ENCODE data around the gene LMBR1.
"Not testable (repeated sequence)": the region's sequence is repeated elsewhere in the genome, so short reads cannot be mapped to it uniquely, and the experiment has no call there.

LMBR1 gene

GRCh38 chr7:156929789-156930539 is 37.0 kb upstream of the LMBR1 start:
- Histone ChIP-seq H4K91ac (ENCODE audit: low read depth, low read length, poor library complexity) (no peak overlapping the region), H2BK12ac (ENCODE audit: low read length) (no peak overlapping the region), H3K4me1 (ENCODE audit: control insufficient read depth in 2 of 2, insufficient read depth in 1 of 2, low read depth in 1 of 2, low read length in 2 of 2) (peaks cover 0 to 2% of the 10 kb centered on the region in 2 donors), H3K4me3 (ENCODE audit: low read length in 2 of 2) (no peak overlapping the region), H3K9me3 (replicated peaks in 1 of 2; ENCODE audit: control insufficient read depth in 2 of 2, insufficient read depth in 1 of 2, low read depth in 1 of 2, low read length in 2 of 2) (no peaks in the 10 kb centered on the region), H3K79me1 (ENCODE audit: low read depth, low read length) (no peaks in the 10 kb centered on the region), H4K8ac (ENCODE audit: low read depth, low read length) (no peak overlapping the region), H3K18ac (ENCODE audit: low read length) (no peak overlapping the region), H3K23ac (ENCODE audit: low read depth, low read length, poor library complexity) (no peak overlapping the region), H3K36me3 (replicated peaks in 1 of 2; ENCODE audit: control insufficient read depth in 2 of 2, insufficient read depth in 2 of 2, low read length in 2 of 2) (no peaks in the 10 kb centered on the region), H2AK5ac (ENCODE audit: low read depth, low read length) (no peak overlapping the region), H2BK5ac (ENCODE audit: low read length) (no peak overlapping the region), H3K14ac (ENCODE audit: low read length) (no peak overlapping the region), H2BK120ac (ENCODE audit: low read depth, low read length) (no peak overlapping the region), H3K9ac (ENCODE audit: low read depth, low read length, poor library complexity) (no peak overlapping the region), H3K27me3 (ENCODE audit: control insufficient read depth in 3 of 3, insufficient read depth in 3 of 3, low read depth in 1 of 3, low read length in 3 of 3) (peaks cover 0 to 22% (median 0%) of the 10 kb centered on the region in 3 experiments), H3K4me2 (ENCODE audit: insufficient read depth, low read length, poor library complexity, severe bottlenecking) (no peak overlapping the region), H3K27ac (replicated peaks; ENCODE audit: low read length) (no peak overlapping the region), H3K4ac (ENCODE audit: low read length) (no peak overlapping the region), H2AFZ (ENCODE audit: low read length) (no peak overlapping the region), H2BK15ac (ENCODE audit: low read length) (no peak overlapping the region)
- no peak for DNase-seq (ENCODE audit: low spot score)
- WGBS, 2 donors (ENCODE audit: extremely low coverage in 2 of 2, insufficient read length in 2 of 2, insufficient replicate concordance in 1 of 2) = no CpG with 5 or more reads among the region's 16 CpGs

- no peak overlapping the region for H4K91ac ChIP-seq (ENCODE audit: low read depth, low read length, poor library complexity)
- peaks cover 0 to 22% (median 0%) of the 10 kb centered on the region in 3 experiments for H3K27me3 ChIP-seq (ENCODE audit: control insufficient read depth in 3 of 3, insufficient read depth in 3 of 3, low read depth in 1 of 3, low read length in 3 of 3)
- no peak overlapping the region for H3K9ac ChIP-seq (ENCODE audit: low read depth, low read length, poor library complexity)
- H3K4me2 ChIP-seq (ENCODE audit: insufficient read depth, low read length, poor library complexity, severe bottlenecking) = no peak overlapping the region
- no peak overlapping the region for H2BK120ac ChIP-seq (ENCODE audit: low read depth, low read length)
- no peak overlapping the region for H3K4ac ChIP-seq (ENCODE audit: low read length)
- H3K27ac ChIP-seq (replicated peaks; ENCODE audit: low read length) = no peak overlapping the region
- H3K18ac ChIP-seq (ENCODE audit: low read length) = no peak overlapping the region
- peak overlapping the region; percentile 43 for H4K8ac ChIP-seq (ENCODE audit: low read depth, low read length)
- H3K4me3 ChIP-seq (ENCODE audit: low read length in 2 of 2) = no peak overlapping the region
- H3K14ac ChIP-seq (ENCODE audit: low read length) = no peak overlapping the region
- no peak overlapping the region for H2BK15ac ChIP-seq (ENCODE audit: low read length)
- H2AK5ac ChIP-seq (ENCODE audit: low read depth, low read length) = no peak overlapping the region
- no peaks in the 10 kb centered on the region for H3K79me1 ChIP-seq (ENCODE audit: low read depth, low read length)
- WGBS, 2 donors (ENCODE audit: extremely low coverage in 2 of 2, insufficient read length in 2 of 2, insufficient replicate concordance in 1 of 2) = no CpG with 5 or more reads among the region's 5 CpGs
- H2AFZ ChIP-seq (ENCODE audit: low read length) = no peak overlapping the region
- H3K4me1 ChIP-seq (ENCODE audit: control insufficient read depth in 2 of 2, insufficient read depth in 1 of 2, low read depth in 1 of 2, low read length in 2 of 2) = peaks cover 0 to 2% of the 10 kb centered on the region in 2 donors
- DNase-seq (ENCODE audit: low spot score) = no peak
- no peak overlapping the region for H3K23ac ChIP-seq (ENCODE audit: low read depth, low read length, poor library complexity)
- no peak overlapping the region for H2BK5ac ChIP-seq (ENCODE audit: low read length)
- H3K36me3 ChIP-seq (replicated peaks in 1 of 2; ENCODE audit: control insufficient read depth in 2 of 2, insufficient read depth in 2 of 2, low read length in 2 of 2) = no peaks in the 10 kb centered on the region
- no peak overlapping the region for H2BK12ac ChIP-seq (ENCODE audit: low read length)
- H3K9me3 ChIP-seq (replicated peaks in 1 of 2; ENCODE audit: control insufficient read depth in 2 of 2, insufficient read depth in 1 of 2, low read depth in 1 of 2, low read length in 2 of 2) = no peaks in the 10 kb centered on the region
Observed at GRCh38 chr7:156928406-156928747, 35.4 kb upstream of the LMBR1 start.

GRCh38 chr7:156927571-156928405 is 34.8 kb upstream of the LMBR1 start:
- H3K79me1 ChIP-seq (ENCODE audit: low read depth, low read length) = no peaks in the 10 kb centered on the region
- no peak overlapping the region for H4K91ac ChIP-seq (ENCODE audit: low read depth, low read length, poor library complexity)
- H3K4me1 ChIP-seq (ENCODE audit: control insufficient read depth in 2 of 2, insufficient read depth in 1 of 2, low read depth in 1 of 2, low read length in 2 of 2) = peaks cover 0 to 2% of the 10 kb centered on the region in 2 donors
- no peaks in the 10 kb centered on the region for H3K36me3 ChIP-seq (replicated peaks in 1 of 2; ENCODE audit: control insufficient read depth in 2 of 2, insufficient read depth in 2 of 2, low read length in 2 of 2)
- no CpG with 5 or more reads among the region's 17 CpGs for WGBS, 2 donors (ENCODE audit: extremely low coverage in 2 of 2, insufficient read length in 2 of 2, insufficient replicate concordance in 1 of 2)
- H3K14ac ChIP-seq (ENCODE audit: low read length) = no peak overlapping the region
- H3K27ac ChIP-seq (replicated peaks; ENCODE audit: low read length) = no peak overlapping the region
- H3K4ac ChIP-seq (ENCODE audit: low read length) = no peak overlapping the region
- no peak overlapping the region for H2BK120ac ChIP-seq (ENCODE audit: low read depth, low read length)
- no peak overlapping the region for H3K9ac ChIP-seq (ENCODE audit: low read depth, low read length, poor library complexity)
- no peak overlapping the region for H3K23ac ChIP-seq (ENCODE audit: low read depth, low read length, poor library complexity)
- H3K9me3 ChIP-seq (replicated peaks in 1 of 2; ENCODE audit: control insufficient read depth in 2 of 2, insufficient read depth in 1 of 2, low read depth in 1 of 2, low read length in 2 of 2) = no peaks in the 10 kb centered on the region
- no peak overlapping the region for H2AK5ac ChIP-seq (ENCODE audit: low read depth, low read length)
- no peak overlapping the region for H3K4me2 ChIP-seq (ENCODE audit: insufficient read depth, low read length, poor library complexity, severe bottlenecking)
- no peak overlapping the region for H2BK5ac ChIP-seq (ENCODE audit: low read length)
- no peak overlapping the region for H2BK12ac ChIP-seq (ENCODE audit: low read length)
- H3K4me3 ChIP-seq (ENCODE audit: low read length in 2 of 2) = no peak overlapping the region
- H3K27me3 ChIP-seq (ENCODE audit: control insufficient read depth in 3 of 3, insufficient read depth in 3 of 3, low read depth in 1 of 3, low read length in 3 of 3) = peaks cover 0 to 22% (median 0%) of the 10 kb centered on the region in 3 experiments
- H2AFZ ChIP-seq (ENCODE audit: low read length) = no peak overlapping the region
- H3K18ac ChIP-seq (ENCODE audit: low read length) = no peak overlapping the region
- no peak for DNase-seq (ENCODE audit: low spot score)
- H4K8ac ChIP-seq (ENCODE audit: low read depth, low read length) = peak overlapping the region; percentile 43
- H2BK15ac ChIP-seq (ENCODE audit: low read length) = no peak overlapping the region

DNA sequence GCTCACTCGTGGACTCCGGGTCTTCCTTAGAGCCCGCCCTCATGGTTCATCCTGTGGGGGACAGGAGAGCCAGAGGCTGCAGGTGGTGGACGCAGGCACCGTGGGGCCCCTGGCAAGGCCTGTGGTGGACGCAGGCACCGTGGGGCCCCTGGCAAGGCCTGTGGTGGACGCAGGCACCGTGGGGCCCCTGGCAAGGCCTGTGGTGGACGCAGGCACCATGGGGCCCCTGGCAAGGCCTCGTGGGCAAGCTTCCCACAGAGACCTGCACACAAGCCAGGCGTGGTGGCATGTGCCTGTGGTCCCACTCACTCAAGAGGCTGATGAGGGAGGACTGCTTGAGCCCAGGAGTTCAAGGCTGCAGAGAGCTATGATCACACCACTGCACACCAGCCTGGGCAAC is 32.8 kb upstream of the LMBR1 start:
- H3K79me1 ChIP-seq (ENCODE audit: low read depth, low read length); H3K4me3 ChIP-seq (ENCODE audit: low read length in 2 of 2); H3K14ac ChIP-seq (ENCODE audit: low read length); H3K4ac ChIP-seq (ENCODE audit: low read length); H3K9ac ChIP-seq (ENCODE audit: low read depth, low read length, poor library complexity); H3K18ac ChIP-seq (ENCODE audit: low read length); H2BK15ac ChIP-seq (ENCODE audit: low read length); H3K27ac ChIP-seq (replicated peaks; ENCODE audit: low read length); H3K23ac ChIP-seq (ENCODE audit: low read depth, low read length, poor library complexity); H3K9me3 ChIP-seq (replicated peaks in 1 of 2; ENCODE audit: control insufficient read depth in 2 of 2, insufficient read depth in 1 of 2, low read depth in 1 of 2, low read length in 2 of 2); H2BK120ac ChIP-seq (ENCODE audit: low read depth, low read length); H2BK12ac ChIP-seq (ENCODE audit: low read length); H2BK5ac ChIP-seq (ENCODE audit: low read length); DNase-seq (ENCODE audit: low spot score); H4K91ac ChIP-seq (ENCODE audit: low read depth, low read length, poor library complexity); H4K8ac ChIP-seq (ENCODE audit: low read depth, low read length); H3K4me1 ChIP-seq (ENCODE audit: control insufficient read depth in 2 of 2, insufficient read depth in 1 of 2, low read depth in 1 of 2, low read length in 2 of 2); H3K36me3 ChIP-seq (replicated peaks in 1 of 2; ENCODE audit: control insufficient read depth in 2 of 2, insufficient read depth in 2 of 2, low read length in 2 of 2); H2AK5ac ChIP-seq (ENCODE audit: low read depth, low read length); H3K4me2 ChIP-seq (ENCODE audit: insufficient read depth, low read length, poor library complexity, severe bottlenecking); H2AFZ ChIP-seq (ENCODE audit: low read length): not testable (repeated sequence)
- WGBS, 2 donors (ENCODE audit: extremely low coverage in 2 of 2, insufficient read length in 2 of 2, insufficient replicate concordance in 1 of 2) = no CpG with 5 or more reads among the region's 12 CpGs
- peaks cover 0 to 15% (median 0%) of the 10 kb centered on the region in 3 experiments for H3K27me3 ChIP-seq (ENCODE audit: control insufficient read depth in 3 of 3, insufficient read depth in 3 of 3, low read depth in 1 of 3, low read length in 3 of 3)

All from neuronal stem cell (in vitro differentiated cells).